Left renal pelvis (tissue), 4 donors: ENCODE measurements around the gene OSBPL10. TPM values are rescaled to one million over a fixed set of nuclear protein-coding genes. Genes with fewer than 3 reads are reported as not detected.

ENCODE experiments used
- DNase-seq, 4 donors: peaks; one replicate each; pipeline ENCODE4 v3.0.0-alpha.2; 2013; ENCODE audit warnings: low read depth in 4 of 4, low spot score in 3 of 4
- polyA plus RNA-seq, 4 donors: library from polyadenylated mRNA; unstranded; fragments of 120-200 nt; gene quantifications; one replicate each; pipeline ENCODE4 v1.2.1, GENCODE V29; 2013; ENCODE audit not compliant: insufficient read length in 4 of 4

The OSBPL10 gene
- polyA plus RNA-seq, 4 donors: 14.3 to 21.3 (median 19.1) TPM

GRCh38 chr3:31929826-31930502 is 51.1 kb downstream of the OSBPL10 start:
- DNase-seq: no peak

GRCh38 chr3:31927811-31928210 is 53.3 kb downstream of the OSBPL10 start:
- DNase-seq: no peak

- DNase-seq: no peak
Observed at GRCh38 chr3:31926543-31926942, 54.5 kb downstream of the OSBPL10 start.

GRCh38 chr3:31925271-31925630 is 55.8 kb downstream of the OSBPL10 start:
- DNase-seq: no peak

- no peak for DNase-seq
Observed at GRCh38 chr3:31924610-31925270, 56.3 kb downstream of the OSBPL10 start.

GRCh38 chr3:31922962-31923361 is 58.1 kb downstream of the OSBPL10 start:
- DNase-seq: no peak

GRCh38 chr3:31921837-31922236 is 59.2 kb downstream of the OSBPL10 start:
- no peak for DNase-seq

GRCh38 chr3:31920310-31920709 is 60.8 kb downstream of the OSBPL10 start:
- DNase-seq: no peak

GRCh38 chr3:31919528-31919927 is 61.5 kb downstream of the OSBPL10 start:
- no peak for DNase-seq

GRCh38 chr3:31918179-31919150 is 62.6 kb downstream of the OSBPL10 start:
- no peak for DNase-seq

- no peak for DNase-seq
Observed at GRCh38 chr3:31917303-31918005, 63.6 kb downstream of the OSBPL10 start.

- DNase-seq: no peak
Observed at GRCh38 chr3:31911643-31912042, 69.4 kb downstream of the OSBPL10 start.

- no peak for DNase-seq
Observed at GRCh38 chr3:31911124-31911523, 69.9 kb downstream of the OSBPL10 start.

- no peak for DNase-seq
Observed at GRCh38 chr3:31909455-31909854, 71.6 kb downstream of the OSBPL10 start.

GRCh38 chr3:31908391-31909097 is 72.5 kb downstream of the OSBPL10 start:
- no peak for DNase-seq

GRCh38 chr3:31906182-31906581 is 74.9 kb downstream of the OSBPL10 start:
- no peak for DNase-seq

- DNase-seq: peak in 1 of 4 donors; percentile 53
Observed at GRCh38 chr3:31903686-31904431, 77.2 kb downstream of the OSBPL10 start.

GRCh38 chr3:31900583-31900982 is 80.5 kb downstream of the OSBPL10 start:
- no peak for DNase-seq

- DNase-seq: no peak
Observed at GRCh38 chr3:31896648-31897433, 84.2 kb downstream of the OSBPL10 start.
